CMK (cell line): ENCODE data around the gene RAC2.
"Not testable (repeated sequence)": the region's sequence is repeated elsewhere in the genome, so short reads cannot be mapped to it uniquely, and the experiment has no call there.

ENCODE experiments used
- DNase-seq: peaks from one replicate; pipeline ENCODE4 v3.0.0-alpha.2; 2010; ENCODE audit warnings: low read depth

Gene RAC2

GRCh38 chr22:37255558-37256006 is 11.5 kb upstream of the RAC2 start:
- no peak for DNase-seq

DNA sequence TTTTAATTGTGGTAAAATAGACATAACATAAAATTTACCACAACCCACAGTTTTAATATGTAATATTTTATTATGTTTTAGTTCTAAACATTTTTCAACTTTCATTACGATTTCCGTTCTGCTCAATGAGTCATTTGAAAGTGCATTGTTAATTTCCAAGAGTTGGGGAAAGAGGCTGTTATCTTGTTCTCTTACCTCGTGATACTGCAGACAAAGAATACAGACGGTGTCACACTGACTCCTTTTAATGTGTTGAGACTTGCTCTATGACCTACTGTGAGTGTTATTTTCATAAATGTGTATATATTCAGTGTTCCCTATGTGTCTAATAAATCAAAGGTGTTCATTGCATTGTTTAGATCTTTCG is 10.8 kb upstream of the RAC2 start:
- DNase-seq = no peak

- no peak for DNase-seq
Measured at GRCh38 chr22:37254209-37254866, 10.3 kb upstream of the RAC2 start.

DNA sequence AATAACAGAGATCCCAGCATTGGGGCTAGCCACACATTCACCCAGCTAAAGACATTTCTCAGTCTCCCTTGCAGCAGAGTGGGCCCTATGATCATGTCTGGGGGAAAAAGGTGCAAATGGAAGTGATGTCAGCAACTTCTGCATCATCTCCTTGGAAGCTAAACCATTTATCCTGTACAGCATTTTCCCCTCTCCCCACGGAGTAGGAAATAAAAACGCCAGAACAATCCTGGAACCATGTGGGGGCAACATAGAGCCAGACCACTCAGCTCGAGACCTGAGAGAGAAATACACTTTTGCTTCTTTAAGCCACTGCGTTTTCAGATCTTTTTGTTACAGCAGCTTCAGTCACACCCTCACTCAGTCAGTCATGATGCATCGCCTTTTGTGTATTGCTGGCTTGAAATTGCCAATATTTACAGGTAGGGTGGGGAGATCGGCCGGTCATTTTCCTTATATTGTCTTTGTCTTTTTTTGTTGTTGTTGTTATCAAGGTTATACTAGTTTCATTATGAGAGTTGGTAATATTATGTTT is 9.1 kb upstream of the RAC2 start:
- no peak for DNase-seq

GRCh38 chr22:37251836-37252235 is 7.8 kb upstream of the RAC2 start:
- DNase-seq = not testable (repeated sequence)

DNA sequence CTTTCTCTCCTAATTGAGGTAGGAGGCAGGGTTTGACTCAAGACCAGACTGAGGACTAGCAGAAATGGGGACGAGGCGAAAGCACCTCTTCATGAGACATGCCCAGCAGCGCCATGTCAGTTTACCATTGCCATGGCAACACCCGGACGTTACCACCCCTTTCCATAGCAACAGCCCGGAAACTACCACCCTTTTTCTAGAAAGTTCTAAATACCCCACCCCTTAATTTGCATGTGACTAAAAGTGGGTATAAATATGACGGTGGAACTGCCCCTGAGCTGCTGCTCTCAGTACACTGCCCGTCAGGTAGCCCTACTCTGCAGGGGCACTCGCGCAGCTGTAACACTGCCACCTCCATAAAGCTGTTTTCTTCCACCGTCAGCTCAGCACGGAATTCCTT is 5.9 kb upstream of the RAC2 start:
- no peak for DNase-seq

GRCh38 chr22:37248251-37248650 is 4.2 kb upstream of the RAC2 start:
- DNase-seq = no peak

DNA sequence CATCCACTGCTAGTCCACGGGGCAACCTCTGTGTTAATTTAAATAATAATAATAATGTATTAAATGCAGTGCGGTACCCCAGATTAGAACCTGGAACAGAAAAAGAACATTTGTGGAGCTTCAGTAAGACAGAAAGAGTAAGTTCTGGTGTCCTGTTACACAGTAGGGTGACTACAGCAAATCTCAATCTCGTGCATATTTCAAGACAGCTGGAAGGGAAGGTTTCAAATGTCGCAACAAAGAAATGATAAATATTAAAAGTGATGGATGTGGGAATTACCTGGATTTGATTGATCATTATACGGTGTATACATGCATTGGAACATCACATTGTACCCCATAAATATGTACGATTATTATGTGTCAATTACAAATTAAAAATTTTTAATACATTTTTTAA is 1.7 kb upstream of the RAC2 start:
- DNase-seq = no peak

DNA sequence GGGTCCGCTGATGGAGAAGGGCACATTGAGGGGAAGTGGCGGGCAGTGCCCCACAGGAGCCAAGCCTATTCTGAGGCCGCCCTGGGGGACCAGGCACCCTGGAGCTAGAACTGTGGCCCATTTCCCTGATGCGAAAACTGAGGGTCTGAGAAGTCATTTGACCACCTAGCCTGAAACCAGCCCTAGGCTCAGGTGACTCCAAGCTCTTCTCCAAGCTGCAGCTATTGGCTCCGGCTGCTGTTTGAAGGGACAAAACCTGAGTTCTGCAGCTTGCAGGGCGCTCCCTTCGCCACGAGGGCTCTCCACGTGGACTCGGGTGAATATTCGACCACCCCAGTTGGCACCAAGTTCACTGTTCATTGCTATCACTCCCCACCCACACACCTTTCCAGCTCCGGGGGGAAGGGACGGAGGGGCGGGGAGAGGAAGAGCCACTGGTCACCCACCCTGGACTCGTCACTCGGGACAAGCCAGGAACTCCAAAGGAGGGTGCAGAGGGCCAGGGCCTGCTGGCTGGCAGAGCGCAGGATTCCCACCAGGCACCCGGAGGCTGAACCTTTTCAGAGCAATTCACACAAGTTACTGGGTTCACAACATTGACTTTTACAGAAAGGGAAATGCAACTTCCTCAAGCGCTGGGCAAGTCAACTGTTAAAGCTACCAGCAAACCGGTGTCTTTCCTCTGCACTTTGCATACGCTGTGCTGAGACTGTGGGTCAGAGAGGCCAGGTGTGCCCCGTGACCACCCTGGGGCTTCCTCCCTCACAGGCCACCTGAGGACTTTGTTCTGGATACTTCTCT is 1.1 kb upstream of the RAC2 start:
- DNase-seq = no peak

GRCh38 chr22:37243402-37244113 is 511 bp downstream of the RAC2 start:
- no peak for DNase-seq

- peak; percentile 88 for DNase-seq
Measured at GRCh38 chr22:37242395-37242918, 1.6 kb downstream of the RAC2 start.

- peak; percentile 64 for DNase-seq
Measured at GRCh38 chr22:37241351-37242142, 2.5 kb downstream of the RAC2 start.

GRCh38 chr22:37240941-37241320 is 3.1 kb downstream of the RAC2 start:
- DNase-seq = no peak

GRCh38 chr22:37240240-37240940 is 3.7 kb downstream of the RAC2 start:
- no peak for DNase-seq

- DNase-seq = no peak
Measured at GRCh38 chr22:37239336-37240239, 4.5 kb downstream of the RAC2 start.

DNA sequence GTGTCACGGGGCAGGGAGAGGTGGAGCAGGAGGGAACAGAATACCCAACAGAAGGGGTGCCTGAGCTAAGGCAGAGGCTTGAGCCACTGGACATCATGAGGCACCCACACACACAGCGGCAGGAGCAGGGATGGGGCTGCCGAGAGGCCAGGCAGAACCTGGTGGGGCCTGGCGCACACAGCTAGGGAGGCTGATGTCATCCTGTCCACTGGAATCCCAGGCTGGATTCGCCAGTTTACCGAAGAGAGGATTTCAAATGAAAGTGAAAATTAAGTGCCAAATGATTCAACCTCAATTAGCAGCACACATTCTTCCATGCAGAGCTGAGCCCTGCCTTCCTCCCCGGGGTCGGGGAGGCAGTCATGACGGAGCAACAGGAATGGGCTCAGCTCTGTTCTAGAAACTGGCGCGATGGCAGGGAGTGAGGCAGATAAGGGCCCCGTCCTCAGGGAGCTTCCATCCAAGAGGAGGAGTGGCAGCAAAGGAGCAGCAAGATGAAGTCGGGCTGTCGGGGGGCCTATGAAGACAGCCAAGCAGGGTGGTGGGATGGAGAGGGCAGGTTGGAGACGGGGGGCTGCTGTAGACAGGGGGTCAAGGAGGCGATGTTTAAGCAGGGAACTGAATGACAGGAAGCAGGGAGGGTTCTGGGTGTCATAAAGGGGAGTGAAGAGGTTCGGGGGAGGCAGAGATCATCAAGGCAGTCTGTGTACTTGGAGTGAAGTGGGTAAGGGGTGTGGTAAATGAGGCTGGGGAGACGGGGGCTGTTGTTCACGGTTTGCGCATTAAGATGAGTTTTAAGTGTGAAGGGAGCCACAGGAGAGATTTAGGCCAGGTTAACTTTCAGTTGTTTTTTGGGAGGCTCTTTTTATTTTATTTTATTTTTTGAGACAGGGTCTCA is 6.4 kb downstream of the RAC2 start:
- no peak for DNase-seq

DNA sequence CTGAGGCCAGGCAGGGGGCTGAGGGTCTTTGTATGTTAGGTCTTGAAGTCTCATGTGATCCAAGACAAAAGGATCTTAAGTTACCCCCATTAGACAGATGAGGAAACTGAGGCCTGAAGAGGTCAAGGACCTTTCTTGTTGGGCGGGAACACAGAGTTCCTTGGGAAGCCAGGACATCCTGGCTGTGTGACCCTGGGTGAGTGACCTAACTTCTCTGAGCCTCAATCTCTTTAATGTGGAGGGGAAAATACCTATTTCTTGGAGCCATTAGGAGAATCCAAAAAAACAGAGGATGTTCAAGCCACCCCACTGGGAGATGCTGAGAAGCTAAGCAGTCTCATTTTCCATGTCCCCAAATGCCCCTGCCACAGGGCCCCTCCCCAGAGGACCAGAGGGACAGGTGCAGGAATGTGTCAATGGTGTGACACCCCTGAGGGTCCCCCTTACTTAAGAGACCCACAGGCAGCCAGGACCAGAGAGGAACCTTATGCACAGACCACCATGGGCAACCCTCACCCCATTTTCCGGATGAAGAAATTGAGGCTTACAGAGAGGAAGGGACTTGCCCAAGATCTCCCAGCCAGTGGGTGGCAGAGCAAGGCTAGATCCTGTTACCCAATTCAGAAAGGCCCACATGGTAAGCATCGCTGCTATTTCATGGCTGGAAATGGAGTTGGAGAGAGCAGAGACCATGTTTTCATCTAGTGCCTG is 8.0 kb downstream of the RAC2 start:
- no peak for DNase-seq
